ENCODE data around the gene ANKH.
"Not testable (repeated sequence)": the region's sequence is repeated elsewhere in the genome, so short reads cannot be mapped to it uniquely, and the experiment has no call there.

ANKH gene

GRCh38 chr5:14859150-14859549, 12.4 kb downstream of the ANKH start:
- Histone ChIP-seq H4K20me1 (peaks cover 91% of the 10 kb centered on the region), H3K9me3 (no peaks in the 10 kb centered on the region), H3K27ac (no peak overlapping the region), H3K36me3 (peaks cover 15% of the 10 kb centered on the region; the same call in 1 of the 2 replicates), H3K4me1 (no peaks in the 10 kb centered on the region), H3K4me2 (no peak overlapping the region), H3K27me3 (no peaks in the 10 kb centered on the region), H3K4me3 (no peak overlapping the region), H3K9ac (no peak overlapping the region)
- no peak for TF ChIP-seq Cebpa-rat (IDR thresholded peaks at IDR 0.05)

- H3K27me3 ChIP-seq: no peaks in the 10 kb centered on the region
- no peak overlapping the region for H3K4me2 ChIP-seq
- no peak overlapping the region for H3K4me3 ChIP-seq
- H4K20me1 ChIP-seq: peaks cover 88% of the 10 kb centered on the region
- H3K36me3 ChIP-seq: peaks cover 16% of the 10 kb centered on the region; the same call in 1 of the 2 replicates
- no peak overlapping the region for H3K9ac ChIP-seq
- TF ChIP-seq Cebpa-rat (IDR thresholded peaks at IDR 0.05): no peak
- no peak overlapping the region for H3K27ac ChIP-seq
- peaks cover 14% of the 10 kb centered on the region for H3K4me1 ChIP-seq
- H3K9me3 ChIP-seq: no peaks in the 10 kb centered on the region
Observed at GRCh38 chr5:14855366-14855765, 16.2 kb downstream of the ANKH start.

GRCh38 chr5:14854799-14855198, 16.8 kb downstream of the ANKH start:
- no peaks in the 10 kb centered on the region for H3K27me3 ChIP-seq
- H3K9me3 ChIP-seq: no peaks in the 10 kb centered on the region
- H3K9ac ChIP-seq: no peak overlapping the region
- peaks cover 16% of the 10 kb centered on the region; the same call in 1 of the 2 replicates for H3K36me3 ChIP-seq
- peaks cover 14% of the 10 kb centered on the region for H3K4me1 ChIP-seq
- no peak overlapping the region for H3K27ac ChIP-seq
- H3K4me3 ChIP-seq: no peak overlapping the region
- no peak overlapping the region for H3K4me2 ChIP-seq
- H4K20me1 ChIP-seq: peaks cover 88% of the 10 kb centered on the region
- TF ChIP-seq Cebpa-rat (IDR thresholded peaks at IDR 0.05): no peak

- Histone ChIP-seq H3K4me1 (peaks cover 14% of the 10 kb centered on the region), H3K4me2 (no peak overlapping the region), H3K9ac (no peak overlapping the region), H3K9me3 (no peaks in the 10 kb centered on the region), H3K4me3 (no peak overlapping the region), H3K27ac (no peak overlapping the region), H4K20me1 (peaks cover 88% of the 10 kb centered on the region), H3K36me3 (peaks cover 22% of the 10 kb centered on the region), H3K27me3 (no peaks in the 10 kb centered on the region)
- no peak for TF ChIP-seq Cebpa-rat (IDR thresholded peaks at IDR 0.05)
Observed at GRCh38 chr5:14853685-14854084, 17.9 kb downstream of the ANKH start.

GRCh38 chr5:14852779-14853178, 18.8 kb downstream of the ANKH start:
- TF ChIP-seq Cebpa-rat (IDR thresholded peaks at IDR 0.05): no peak
- Histone ChIP-seq H4K20me1 (peaks cover 95% of the 10 kb centered on the region), H3K9me3 (no peaks in the 10 kb centered on the region), H3K27ac (no peak overlapping the region), H3K4me2 (no peak overlapping the region), H3K4me1 (peaks cover 14% of the 10 kb centered on the region), H3K27me3 (no peaks in the 10 kb centered on the region), H3K4me3 (no peak overlapping the region), H3K36me3 (peaks cover 31% of the 10 kb centered on the region), H3K9ac (no peak overlapping the region)

GRCh38 chr5:14851999-14852526, 19.5 kb downstream of the ANKH start:
- Histone ChIP-seq H3K4me2 (no peak overlapping the region), H4K20me1 (peaks cover 94% of the 10 kb centered on the region)

GRCh38 chr5:14851597-14851996, 20.0 kb downstream of the ANKH start:
- Histone ChIP-seq H4K20me1 (peaks cover 90% of the 10 kb centered on the region), H3K9me3 (no peaks in the 10 kb centered on the region), H3K4me3 (no peak overlapping the region), H3K9ac (no peak overlapping the region), H3K27me3 (no peaks in the 10 kb centered on the region), H3K27ac (no peak overlapping the region), H3K4me2 (no peak overlapping the region), H3K36me3 (peaks cover 34% of the 10 kb centered on the region), H3K4me1 (peaks cover 14% of the 10 kb centered on the region)
- TF ChIP-seq Cebpa-rat (IDR thresholded peaks at IDR 0.05): no peak

More at GRCh38 chr5:14851999-14852526, 19.5 kb downstream of the ANKH start:
- no peak for TF ChIP-seq Cebpa-rat (IDR thresholded peaks at IDR 0.05)
- no peak overlapping the region for H3K27ac ChIP-seq
- H3K9ac ChIP-seq: no peak overlapping the region
- peaks cover 33% of the 10 kb centered on the region for H3K36me3 ChIP-seq
- H3K9me3 ChIP-seq: no peaks in the 10 kb centered on the region
- peaks cover 14% of the 10 kb centered on the region for H3K4me1 ChIP-seq
- no peaks in the 10 kb centered on the region for H3K27me3 ChIP-seq
- no peak overlapping the region for H3K4me3 ChIP-seq

GRCh38 chr5:14851050-14851419, 20.5 kb downstream of the ANKH start:
- no peak overlapping the region for H3K9ac ChIP-seq
- H3K9me3 ChIP-seq: no peaks in the 10 kb centered on the region
- H3K27ac ChIP-seq: no peak overlapping the region
- peaks cover 14% of the 10 kb centered on the region for H3K4me1 ChIP-seq
- no peak overlapping the region for H3K4me3 ChIP-seq
- peaks cover 84% of the 10 kb centered on the region for H4K20me1 ChIP-seq
- H3K27me3 ChIP-seq: no peaks in the 10 kb centered on the region
- peaks cover 34% of the 10 kb centered on the region for H3K36me3 ChIP-seq
- TF ChIP-seq Cebpa-rat (IDR thresholded peaks at IDR 0.05): no peak
- H3K4me2 ChIP-seq: no peak overlapping the region

- H3K36me3 ChIP-seq: peaks cover 34% of the 10 kb centered on the region
- no peak overlapping the region for H3K4me2 ChIP-seq
- no peaks in the 10 kb centered on the region for H3K9me3 ChIP-seq
- H4K20me1 ChIP-seq: peaks cover 79% of the 10 kb centered on the region
- H3K27me3 ChIP-seq: no peaks in the 10 kb centered on the region
- H3K9ac ChIP-seq: no peak overlapping the region
- H3K4me3 ChIP-seq: no peak overlapping the region
- H3K4me1 ChIP-seq: peaks cover 14% of the 10 kb centered on the region
- H3K27ac ChIP-seq: no peak overlapping the region
- no peak for TF ChIP-seq Cebpa-rat (IDR thresholded peaks at IDR 0.05)
Observed at GRCh38 chr5:14850419-14851049, 21.0 kb downstream of the ANKH start.

- TF ChIP-seq Cebpa-rat (IDR thresholded peaks at IDR 0.05): no peak
- Histone ChIP-seq H3K9ac (no peak overlapping the region), H3K27me3 (no peaks in the 10 kb centered on the region), H3K27ac (no peak overlapping the region), H4K20me1 (peaks cover 71% of the 10 kb centered on the region), H3K4me1 (peaks cover 22% of the 10 kb centered on the region), H3K9me3 (no peaks in the 10 kb centered on the region), H3K4me3 (no peak overlapping the region), H3K4me2 (no peak overlapping the region), H3K36me3 (peaks cover 34% of the 10 kb centered on the region)
Observed at GRCh38 chr5:14849516-14850294, 21.9 kb downstream of the ANKH start.

- H3K27me3 ChIP-seq, H3K4me2 ChIP-seq, H3K9ac ChIP-seq, H3K27ac ChIP-seq, H3K4me3 ChIP-seq, H3K9me3 ChIP-seq: not testable (repeated sequence)
- Histone ChIP-seq H3K4me1 (peaks cover 28% of the 10 kb centered on the region), H4K20me1 (peaks cover 68% of the 10 kb centered on the region), H3K36me3 (peaks cover 34% of the 10 kb centered on the region)
Observed at GRCh38 chr5:14848942-14849341, 22.6 kb downstream of the ANKH start.

All from BLaER1 (cell line).